ENCODE measurements around the gene CCT5. TPM values are rescaled to one million over a fixed set of nuclear protein-coding genes. Genes with fewer than 3 reads are reported as not detected.
"Not testable (repeated sequence)": the region's sequence is repeated elsewhere in the genome, so short reads cannot be mapped to it uniquely, and the experiment has no call there.

CCT5 gene
- total RNA-seq, 2 donors from 2014 or later = 45.4 to 76.1 TPM

GRCh38 chr5:10243660-10244240 lies 6.3 kb upstream of the CCT5 start:
- H3K27ac ChIP-seq = no peak overlapping the region
- no peaks in the 10 kb centered on the region for H3K27me3 ChIP-seq
- DNase-seq (no peak), ATAC-seq (no peak)
- H3K4me3 ChIP-seq = no peak overlapping the region
- TF ChIP-seq CTCF (IDR thresholded peaks at IDR 0.05) (no peak), POLR2A (IDR thresholded peaks at IDR 0.05) (no peak)
- WGBS, 2 donors = 74 to 77% methylated on average over 1 of the region's 1 CpG
- peaks cover 6% of the 10 kb centered on the region for H3K4me1 ChIP-seq
- no peaks in the 10 kb centered on the region for H3K36me3 ChIP-seq (replicated peaks in 1 of 2; ENCODE audit: insufficient read depth in 1 of 2, low read depth in 2 of 2)
- no peaks in the 10 kb centered on the region for H3K9me3 ChIP-seq
- intact Hi-C loops (cut with DNase I) = loop anchor here (10.0 kb wide), 1 partner anchor 699 kb away; the partner anchor contains the start of gene SEMA5A

GRCh38 chr5:10244342-10244944 lies 5.6 kb upstream of the CCT5 start:
- intact Hi-C loops (cut with DNase I) = loop anchor here (10.0 kb wide), 1 partner anchor 700 kb away; the partner anchor contains the start of gene SEMA5A
- 95 to 97% methylated on average over 10 of the region's 10 CpGs for WGBS, 2 donors
- Histone ChIP-seq H3K36me3 (replicated peaks in 1 of 2; ENCODE audit: insufficient read depth in 1 of 2, low read depth in 2 of 2) (no peaks in the 10 kb centered on the region), H3K4me3 (no peak overlapping the region), H3K4me1 (peaks cover 9% of the 10 kb centered on the region), H3K27ac (no peak overlapping the region), H3K9me3 (no peaks in the 10 kb centered on the region), H3K27me3 (no peaks in the 10 kb centered on the region)
- TF ChIP-seq CTCF (IDR thresholded peaks at IDR 0.05) = no peak
- TF ChIP-seq POLR2A (IDR thresholded peaks at IDR 0.05) = no peak
- ATAC-seq (no peak), DNase-seq (no peak)

GRCh38 chr5:10246761-10247160 lies 3.3 kb upstream of the CCT5 start:
- Histone ChIP-seq H3K4me1 (peaks cover 16% of the 10 kb centered on the region), H3K4me3 (no peak overlapping the region), H3K36me3 (replicated peaks in 1 of 2; ENCODE audit: insufficient read depth in 1 of 2, low read depth in 2 of 2) (no peaks in the 10 kb centered on the region), H3K9me3 (no peaks in the 10 kb centered on the region), H3K27ac (no peak overlapping the region), H3K27me3 (no peaks in the 10 kb centered on the region)
- intact Hi-C loops (cut with DNase I) = loop anchor here (10.0 kb wide), 1 partner anchor 702 kb away; the partner anchor contains the start of gene SEMA5A
- TF ChIP-seq POLR2A (IDR thresholded peaks at IDR 0.05) = no peak
- no peak for TF ChIP-seq CTCF (IDR thresholded peaks at IDR 0.05)
- ATAC-seq (no peak), DNase-seq (no peak)
- WGBS, 2 donors = 76 to 77% methylated on average over 3 of the region's 3 CpGs

GRCh38 chr5:10247217-10247616 lies 2.9 kb upstream of the CCT5 start:
- not testable (repeated sequence) for H3K27me3 ChIP-seq; H3K4me3 ChIP-seq; ATAC-seq; H3K36me3 ChIP-seq (replicated peaks in 1 of 2; ENCODE audit: insufficient read depth in 1 of 2, low read depth in 2 of 2); H3K27ac ChIP-seq; H3K9me3 ChIP-seq; DNase-seq
- H3K4me1 ChIP-seq = peaks cover 21% of the 10 kb centered on the region
- 82 to 85% methylated on average over 4 of the region's 4 CpGs for WGBS, 2 donors
- intact Hi-C loops (cut with DNase I) = loop anchor here (10.0 kb wide), 1 partner anchor 702 kb away; the partner anchor contains the start of gene SEMA5A

GRCh38 chr5:10248378-10249260 lies 1.5 kb upstream of the CCT5 start:
- ATAC-seq = no peak
- H3K4me3 ChIP-seq = peak overlapping the region in 1 of 2 donors; percentile 64
- H3K27me3 ChIP-seq = no peaks in the 10 kb centered on the region
- peak in 1 of 4 donors; percentile 18 for DNase-seq
- H3K4me1 ChIP-seq = peaks cover 30% of the 10 kb centered on the region
- peak overlapping the region in 3 of 4 donors; percentile 95 to 96 (median 95) for H3K27ac ChIP-seq
- H3K36me3 ChIP-seq (replicated peaks in 1 of 2; ENCODE audit: insufficient read depth in 1 of 2, low read depth in 2 of 2) = no peaks in the 10 kb centered on the region
- TF ChIP-seq CTCF (IDR thresholded peaks at IDR 0.05) = no peak
- H3K9me3 ChIP-seq = no peaks in the 10 kb centered on the region
- 57 to 62% methylated on average over 29 of the region's 29 CpGs for WGBS, 2 donors
- intact Hi-C loops (cut with DNase I) = loop anchor here (10.0 kb wide), 1 partner anchor 704 kb away; the partner anchor contains the start of gene SEMA5A

Data from body of pancreas (tissue), 4 donors.